Suppressor macrophage treated with lipopolysaccharide for 4 hours (primary cell): ENCODE data around the gene PWWP2B.

Experiments
- DNase-seq: peaks from one replicate; pipeline ENCODE4 v3.0.0-alpha.2; 2020

Gene PWWP2B

DNA sequence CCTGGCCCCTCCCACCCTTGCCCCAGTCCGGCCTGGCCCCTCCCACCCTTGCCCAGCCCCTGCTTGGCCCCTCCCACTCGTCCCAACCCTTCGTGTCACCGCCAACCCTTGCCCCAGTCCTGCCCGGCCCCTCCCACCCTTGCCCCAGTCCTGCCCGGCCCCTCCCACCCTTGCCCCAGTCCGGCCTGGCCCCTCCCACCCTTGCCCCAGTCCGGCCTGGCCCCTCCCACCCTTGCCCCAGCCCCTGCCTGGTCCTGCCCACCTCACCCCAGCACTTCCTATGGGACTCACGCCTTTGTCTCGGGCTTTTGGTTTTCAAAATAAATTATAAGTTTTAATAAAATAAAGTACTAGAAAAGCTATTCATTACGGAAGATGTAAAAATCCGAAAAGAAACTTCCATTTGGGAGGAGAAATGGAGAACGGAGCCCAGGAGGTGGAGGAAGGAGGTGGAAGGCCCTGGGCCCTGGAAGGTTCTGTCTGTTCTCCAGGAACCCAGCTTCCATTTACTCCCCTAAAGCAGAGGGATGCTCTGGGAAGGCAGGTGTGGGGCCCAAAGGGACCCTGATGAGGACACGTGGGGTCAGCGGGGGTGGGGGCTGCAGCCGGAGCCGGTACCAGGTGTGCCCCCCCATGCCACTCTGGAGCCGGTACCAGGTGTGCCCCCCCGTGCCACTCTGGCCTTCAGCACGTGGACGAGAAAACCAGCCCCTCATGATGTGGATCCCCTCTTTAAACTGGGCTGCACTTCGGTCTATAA is 52.2 kb downstream of the PWWP2B start:
- DNase-seq = peak; percentile 36

- no peak for DNase-seq
These were observed 52.8 kb downstream of the PWWP2B start for GRCh38 chr10:132449811-132450181.

DNA sequence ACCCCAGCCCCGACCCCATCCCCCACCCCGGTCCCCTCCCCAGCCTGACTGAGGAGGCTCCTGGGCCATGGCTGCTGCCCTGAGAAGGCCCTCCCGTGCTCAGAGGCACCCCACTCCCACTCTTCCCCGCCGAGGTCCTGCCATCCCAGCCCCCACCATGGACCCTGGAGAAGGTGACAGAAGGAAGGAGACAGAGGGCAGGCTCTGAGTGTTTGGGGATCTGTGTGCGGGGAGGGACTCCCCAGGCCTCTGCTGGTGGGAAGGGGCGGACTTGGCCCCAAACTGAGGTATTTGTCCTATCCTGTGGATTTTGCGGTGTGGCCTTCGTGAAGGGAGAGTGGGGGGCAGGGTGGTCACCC is 53.4 kb downstream of the PWWP2B start:
- DNase-seq = no peak

DNA sequence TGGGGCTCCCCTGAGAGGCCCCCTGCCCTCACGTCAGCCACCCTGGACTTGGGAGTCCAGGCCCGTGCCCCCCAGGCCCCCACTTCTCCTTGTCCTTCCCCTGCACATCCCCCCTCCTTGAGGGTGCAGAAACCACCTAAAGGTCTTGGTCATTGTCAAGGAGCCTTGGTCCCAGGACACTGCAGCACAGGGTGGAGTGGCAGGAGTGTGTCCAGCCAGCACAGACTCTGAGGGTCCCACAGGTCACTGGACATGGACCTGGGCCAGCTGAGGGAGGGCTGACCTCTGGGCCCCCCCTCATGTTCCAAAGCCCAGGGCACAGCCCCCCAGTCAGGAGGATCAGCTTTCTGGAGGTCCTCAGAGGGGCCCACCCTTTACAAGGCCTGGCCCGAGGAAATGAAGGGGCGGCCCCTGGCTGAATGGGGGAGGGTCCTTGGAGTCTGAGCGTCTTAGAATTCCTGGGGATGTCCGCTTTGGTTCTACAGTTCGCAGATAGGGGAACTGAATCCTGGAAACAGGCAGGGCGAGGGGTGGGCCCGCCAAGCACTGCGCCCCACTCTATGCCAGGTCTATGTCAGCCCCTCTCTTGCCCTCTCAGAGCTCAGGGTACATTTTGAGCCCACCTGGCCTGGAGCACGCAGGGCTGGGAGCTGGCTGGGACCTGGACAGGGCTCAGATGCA is 54.0 kb downstream of the PWWP2B start:
- DNase-seq = no peak

DNA sequence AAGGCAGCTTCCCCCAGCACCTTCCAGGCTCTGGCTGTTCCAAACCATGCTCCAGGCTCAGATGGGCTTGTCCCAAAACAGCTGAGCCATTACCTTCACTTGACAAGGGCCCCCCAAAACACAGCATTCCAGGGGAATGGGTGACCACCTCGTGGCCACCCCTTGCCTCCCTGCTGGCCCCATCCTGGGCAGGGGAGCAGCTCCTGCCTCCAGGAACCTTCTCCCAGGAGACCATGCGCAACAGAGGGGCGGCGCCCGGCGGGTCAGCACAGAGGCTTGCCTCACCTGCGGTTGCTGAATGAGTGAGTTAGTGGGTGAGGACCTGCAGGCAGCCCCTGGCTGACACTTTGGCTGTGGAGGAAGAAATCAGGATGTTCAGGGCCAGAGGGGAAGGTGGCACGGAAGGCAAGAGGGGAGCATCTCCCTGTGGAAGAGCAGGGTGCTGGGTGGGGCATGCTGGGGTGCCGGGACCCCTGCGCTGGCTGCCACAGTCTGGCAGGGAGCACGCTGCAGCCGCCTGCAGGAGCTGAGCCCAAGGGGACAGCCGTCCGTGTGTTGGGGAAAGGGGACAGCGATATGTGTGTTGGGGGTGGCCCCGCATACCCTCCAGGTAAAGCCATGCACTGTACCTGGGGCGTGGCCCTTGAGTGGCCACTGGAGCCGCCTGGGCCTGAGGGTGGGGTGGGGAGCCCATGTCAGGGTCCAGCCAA is 54.7 kb downstream of the PWWP2B start:
- no peak for DNase-seq

GRCh38 chr10:132452216-132452650 is 55.2 kb downstream of the PWWP2B start:
- DNase-seq = peak; percentile 35

- DNase-seq = peak; percentile 93
These were observed 55.9 kb downstream of the PWWP2B start for GRCh38 chr10:132452651-132453469.

- no peak for DNase-seq
These were observed 56.5 kb downstream of the PWWP2B start for GRCh38 chr10:132453470-132453861.

DNA sequence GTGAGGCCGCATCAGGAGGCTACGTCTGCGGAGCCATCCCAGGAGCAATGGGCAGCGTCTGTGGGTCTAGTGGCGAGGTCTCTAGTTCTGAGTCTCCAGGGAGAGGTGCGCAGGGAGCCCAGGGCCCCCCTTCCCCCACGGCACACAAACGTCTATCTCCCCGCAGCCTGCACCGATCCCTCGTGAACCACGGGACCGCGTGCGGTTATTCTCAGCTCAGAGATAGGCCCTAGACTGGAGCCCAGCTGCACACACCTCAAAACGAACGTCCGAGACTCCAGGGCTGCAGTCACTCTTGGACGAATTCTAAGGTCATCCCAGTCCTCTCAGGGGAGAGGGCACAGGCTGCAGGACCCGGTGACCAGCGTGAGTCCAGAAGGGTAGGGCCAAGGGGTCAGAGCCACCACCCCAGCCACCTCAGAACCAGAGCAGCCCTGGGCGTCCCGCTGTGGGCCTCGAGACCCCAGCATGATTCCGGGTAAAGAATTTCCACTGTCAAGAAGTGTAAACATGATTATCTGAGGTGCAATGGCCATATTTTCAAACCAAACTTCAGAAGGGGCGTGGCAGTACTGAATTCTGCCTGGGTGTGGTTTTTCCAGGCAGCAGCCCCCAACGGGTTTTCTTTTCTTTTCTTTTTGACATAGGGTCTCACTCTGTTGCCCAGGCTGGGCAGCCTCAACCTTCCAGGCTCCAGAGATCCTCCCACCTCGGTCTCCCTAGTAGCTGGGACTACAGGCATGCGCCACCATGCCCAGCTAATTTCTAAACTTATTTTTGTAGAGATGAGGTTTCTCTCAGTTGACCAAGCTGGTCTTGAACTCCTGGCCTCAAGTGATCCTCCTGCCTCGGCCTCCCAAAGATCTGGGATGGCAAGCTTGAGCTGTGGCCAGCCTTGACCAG is 57.5 kb downstream of the PWWP2B start:
- DNase-seq = no peak

GRCh38 chr10:132455441-132455971 is 58.5 kb downstream of the PWWP2B start:
- no peak for DNase-seq

GRCh38 chr10:132455986-132456847 is 59.2 kb downstream of the PWWP2B start:
- no peak for DNase-seq

DNA sequence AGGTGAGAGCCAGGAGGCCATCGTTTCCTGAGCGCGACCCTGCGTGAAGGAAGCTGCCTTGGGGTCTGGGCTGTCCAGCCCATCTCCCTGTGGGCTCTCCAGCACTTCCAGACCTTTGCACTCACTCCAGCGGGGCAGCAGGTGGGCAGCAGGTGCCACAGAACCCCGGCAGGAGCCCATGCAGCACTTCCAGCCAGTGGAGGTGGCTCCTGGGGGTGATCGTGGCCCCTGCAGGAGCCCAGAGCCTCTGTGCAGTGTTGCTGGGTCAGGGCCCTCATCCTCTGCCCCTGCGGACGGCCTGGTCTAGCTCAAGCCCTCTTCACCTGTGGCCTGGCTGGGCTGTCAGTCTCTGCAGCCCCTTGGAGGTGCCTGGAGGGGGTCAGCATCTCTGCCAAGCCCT is 59.9 kb downstream of the PWWP2B start:
- no peak for DNase-seq

GRCh38 chr10:132457328-132458070 is 60.5 kb downstream of the PWWP2B start:
- DNase-seq = no peak

- DNase-seq = no peak
These were observed 61.1 kb downstream of the PWWP2B start for GRCh38 chr10:132458071-132458585.

DNA sequence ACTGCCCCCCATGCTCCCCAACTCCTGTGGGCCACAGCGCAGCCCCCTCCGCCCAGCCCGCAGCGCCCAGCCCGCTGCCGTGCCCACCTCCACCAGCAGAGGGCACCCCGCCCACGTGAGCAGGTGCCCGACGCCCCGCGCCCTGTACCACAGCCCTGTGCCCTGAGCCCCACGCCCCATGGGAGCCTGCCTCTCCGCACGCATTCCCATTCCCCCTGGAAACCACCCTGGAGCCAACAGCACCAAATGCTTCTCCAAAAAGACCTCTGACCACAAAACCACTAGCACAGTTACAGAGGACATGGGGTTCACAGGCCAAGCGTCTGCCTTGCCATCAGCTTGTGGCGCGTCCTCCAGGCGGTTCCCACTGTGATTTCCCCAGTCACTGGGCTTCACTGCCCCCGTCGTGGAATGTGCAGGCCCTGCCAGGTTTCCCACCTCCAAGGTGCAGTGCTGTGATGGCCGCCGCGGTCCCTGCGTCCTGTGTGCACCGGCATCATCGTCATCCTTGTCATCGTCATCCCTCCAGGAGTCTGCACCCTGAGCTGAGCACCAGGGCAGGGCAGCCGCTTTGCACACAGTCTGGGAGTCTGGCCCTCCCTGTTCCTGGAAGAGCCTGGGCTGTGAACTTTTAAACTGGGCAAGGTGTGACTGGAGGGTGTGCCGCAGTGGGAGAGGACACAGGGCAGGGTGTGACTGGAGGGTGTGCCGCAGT is 61.7 kb downstream of the PWWP2B start:
- peak; percentile 52 for DNase-seq

DNA sequence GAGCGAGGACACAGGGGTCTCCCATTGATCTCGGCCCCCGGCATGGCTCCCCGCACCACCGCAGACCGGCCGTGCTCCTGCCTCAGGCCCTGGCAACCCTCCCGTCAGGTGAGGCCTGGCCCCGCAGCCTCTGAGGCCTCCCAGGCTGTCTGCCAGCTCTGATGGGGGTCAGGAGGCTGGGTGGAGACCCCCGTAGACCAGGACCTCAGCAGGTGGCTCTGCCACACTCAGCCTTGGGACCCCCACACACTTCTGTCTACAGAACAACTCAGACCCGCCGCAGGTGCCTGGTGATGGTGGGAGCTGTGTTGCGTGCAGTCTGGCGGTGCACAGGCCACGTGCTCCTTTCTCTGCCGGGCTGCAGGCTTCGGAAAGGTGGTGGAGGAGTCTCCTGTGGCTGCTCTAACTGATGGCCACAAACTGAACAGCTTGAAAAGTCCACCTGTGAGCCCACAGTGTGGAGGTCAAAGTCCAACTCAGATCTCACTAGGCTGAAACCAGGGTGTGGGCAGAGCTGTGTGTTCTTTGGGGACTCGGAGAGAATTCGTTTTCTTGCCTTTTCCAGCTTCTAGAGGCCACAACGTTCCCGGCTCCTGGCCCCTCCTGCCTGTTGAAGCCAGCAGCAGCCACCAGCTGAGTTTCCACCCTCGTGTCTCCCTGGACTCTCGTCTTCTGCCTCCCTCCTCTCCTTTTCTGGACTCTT is 62.5 kb downstream of the PWWP2B start:
- no peak for DNase-seq

- DNase-seq = no peak
These were observed 63.1 kb downstream of the PWWP2B start for GRCh38 chr10:132460071-132460470.

- DNase-seq = no peak
These were observed 63.7 kb downstream of the PWWP2B start for GRCh38 chr10:132460691-132461090.
